Measurements from ENCODE around the gene FUT6.
"Not testable (repeated sequence)": the region's sequence is repeated elsewhere in the genome, so short reads cannot be mapped to it uniquely, and the experiment has no call there.

The FUT6 gene

GRCh38 chr19:5857203-5858081, 17.9 kb upstream of the FUT6 start:
- no peak for DNase-seq

- not testable (repeated sequence) for DNase-seq
Measured at GRCh38 chr19:5855151-5855550, 15.6 kb upstream of the FUT6 start.

- not testable (repeated sequence) for DNase-seq
Measured at GRCh38 chr19:5854121-5854520, 14.6 kb upstream of the FUT6 start.

GRCh38 chr19:5851302-5851701, 11.8 kb upstream of the FUT6 start, which contains the start of gene FUT3:
Gene FUT3 (minus strand): TSS chr19:5851449.
- DNase-seq = no peak

GRCh38 chr19:5850743-5851293, 11.3 kb upstream of the FUT6 start:
- no peak for DNase-seq

GRCh38 chr19:5850189-5850588, 10.7 kb upstream of the FUT6 start:
- DNase-seq = no peak

- DNase-seq = not testable (repeated sequence)
Measured at GRCh38 chr19:5848621-5849020, 9.1 kb upstream of the FUT6 start.

- DNase-seq = not testable (repeated sequence)
Measured at GRCh38 chr19:5847846-5848245, 8.3 kb upstream of the FUT6 start.

- DNase-seq = no peak
Measured at GRCh38 chr19:5844456-5845433, 5.2 kb upstream of the FUT6 start.

- no peak for DNase-seq
Measured at GRCh38 chr19:5843295-5843927, 3.9 kb upstream of the FUT6 start.

- not testable (repeated sequence) for DNase-seq
Measured at GRCh38 chr19:5841735-5842111, 2.2 kb upstream of the FUT6 start.

GRCh38 chr19:5838353-5839064, 993 bp downstream of the FUT6 start:
- DNase-seq = no peak

GRCh38 chr19:5837761-5838352, 1.6 kb downstream of the FUT6 start:
- no peak for DNase-seq

- no peak for DNase-seq
Measured at GRCh38 chr19:5832527-5833216, 6.8 kb downstream of the FUT6 start.

GRCh38 chr19:5832061-5832460, 7.4 kb downstream of the FUT6 start:
- no peak for DNase-seq

- DNase-seq = no peak
Measured at GRCh38 chr19:5831159-5831558, 8.3 kb downstream of the FUT6 start.

GRCh38 chr19:5829567-5830310, 9.8 kb downstream of the FUT6 start:
- DNase-seq = no peak

- DNase-seq = no peak
Measured at GRCh38 chr19:5828661-5829566, 10.6 kb downstream of the FUT6 start.

All from SHP77 treated with DMSO at 0.1 percent for 48 hours (cell line).